Ectodermal cell (in vitro differentiated cells): ENCODE measurements around the gene KAZN.

Experiments
- H3K27ac ChIP-seq: 2 replicates; pipeline ENCODE4 v1.7.0; 2013; ENCODE audit warnings: mild to moderate bottlenecking, low read depth, low read length; ENCODE audit not compliant: insufficient read depth, poor library complexity, severe bottlenecking
- H3K27me3 ChIP-seq: 2 replicates; pipeline ENCODE4 v1.7.0; 2013; ENCODE audit warnings: mild to moderate bottlenecking, low read length; ENCODE audit not compliant: insufficient read depth, control insufficient read depth, poor library complexity, severe bottlenecking
- H3K36me3 ChIP-seq: one replicate; pipeline ENCODE4 v1.7.0; 2013; ENCODE audit warnings: low read length; ENCODE audit not compliant: control insufficient read depth, insufficient read depth
- H3K4me1 ChIP-seq: one replicate; pipeline ENCODE4 v1.7.0; 2013; ENCODE audit warnings: low read length; ENCODE audit not compliant: control insufficient read depth, insufficient read depth
- H3K4me3 ChIP-seq: 2 replicates; pipeline ENCODE4 v1.7.0; 2013; ENCODE audit warnings: low read depth, low read length, control low read depth; ENCODE audit not compliant: insufficient read depth
- H3K9me3 ChIP-seq: 2 replicates; pipeline ENCODE4 v1.7.0; 2013; ENCODE audit warnings: mild to moderate bottlenecking, low read length, moderate library complexity; ENCODE audit not compliant: control insufficient read depth
- WGBS, 2 experiments: methylation state at CpG; one replicate each; pipeline ENCODE4 v1.1.7; 2013; ENCODE audit warnings: missing lambda C conversion rate in 2 of 2; 5-methylcytosine and 5-hydroxymethylcytosine counted together

The KAZN gene

DNA sequence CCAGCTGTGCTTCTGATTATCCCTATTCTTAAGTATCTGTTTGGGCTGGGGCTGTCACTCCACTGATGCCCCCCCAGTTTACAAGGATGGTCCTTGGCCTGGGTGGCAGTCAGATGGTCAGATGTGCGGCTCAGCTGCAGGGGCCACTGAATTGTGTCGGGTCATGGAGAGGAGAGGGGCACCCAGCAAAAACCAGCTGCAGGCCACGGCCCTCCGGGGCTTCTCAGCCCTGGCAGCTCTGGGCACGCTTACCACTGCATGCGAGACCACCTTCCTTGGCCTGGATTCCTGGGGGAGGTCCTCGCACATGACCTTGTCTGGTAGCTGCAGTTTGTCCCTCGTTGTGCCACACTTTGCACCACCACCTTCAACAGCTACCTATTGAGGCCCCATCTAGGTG lies 390.2 kb downstream of the KAZN start:
- H3K9me3 ChIP-seq, result no peaks in the 10 kb centered on the region
- no peaks in the 10 kb centered on the region for H3K4me1 ChIP-seq
- no peak overlapping the region for H3K4me3 ChIP-seq
- H3K27me3 ChIP-seq, result no peaks in the 10 kb centered on the region
- 95% methylated on average over 8 of the region's 8 CpGs for WGBS, 2 experiments
- H3K27ac ChIP-seq, result no peak overlapping the region
- H3K36me3 ChIP-seq, result no peaks in the 10 kb centered on the region

DNA sequence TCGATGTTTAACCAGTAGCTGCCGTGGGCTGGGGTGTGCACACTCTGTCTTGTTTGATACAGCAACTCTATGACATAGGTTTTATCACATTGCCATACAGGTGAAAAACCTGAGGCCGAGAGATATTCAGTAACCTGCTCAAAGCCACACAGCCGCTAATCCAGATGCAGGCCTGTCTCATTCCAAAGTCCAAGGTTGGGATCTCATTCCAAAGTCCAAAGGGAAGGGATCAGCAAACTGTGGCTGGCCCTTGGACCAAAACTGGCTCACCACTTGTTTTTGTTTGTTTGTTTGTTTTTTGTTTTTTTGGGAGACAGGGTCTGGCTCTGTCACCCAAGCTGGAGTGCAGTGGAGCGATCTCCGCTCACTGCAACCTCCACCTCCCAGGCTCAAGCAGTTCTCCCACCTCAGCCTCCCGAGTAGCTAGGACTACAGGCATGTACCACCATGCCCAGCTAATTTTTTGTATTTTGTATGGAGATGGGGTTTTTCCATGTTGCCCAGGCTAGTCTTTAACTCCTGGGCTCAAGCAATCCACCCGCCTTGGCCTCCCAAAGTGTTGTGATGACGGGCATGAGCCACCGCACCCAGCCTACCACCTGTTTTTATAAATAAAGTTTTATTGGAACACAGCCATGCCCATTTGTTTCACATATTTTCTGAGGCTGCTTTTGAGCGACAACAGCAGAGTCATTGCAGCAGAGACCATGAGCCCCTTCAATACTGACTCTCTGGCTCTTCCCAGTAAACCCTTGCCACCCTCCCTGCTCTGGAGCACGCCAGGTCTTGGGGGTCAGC lies 391.6 kb downstream of the KAZN start:
- Histone ChIP-seq H3K4me3 (no peak overlapping the region), H3K4me1 (peaks cover 3% of the 10 kb centered on the region), H3K27ac (no peak overlapping the region), H3K27me3 (no peaks in the 10 kb centered on the region), H3K9me3 (no peaks in the 10 kb centered on the region), H3K36me3 (no peaks in the 10 kb centered on the region)
- WGBS, 2 experiments, result 90 to 91% methylated on average over 12 of the region's 12 CpGs

DNA sequence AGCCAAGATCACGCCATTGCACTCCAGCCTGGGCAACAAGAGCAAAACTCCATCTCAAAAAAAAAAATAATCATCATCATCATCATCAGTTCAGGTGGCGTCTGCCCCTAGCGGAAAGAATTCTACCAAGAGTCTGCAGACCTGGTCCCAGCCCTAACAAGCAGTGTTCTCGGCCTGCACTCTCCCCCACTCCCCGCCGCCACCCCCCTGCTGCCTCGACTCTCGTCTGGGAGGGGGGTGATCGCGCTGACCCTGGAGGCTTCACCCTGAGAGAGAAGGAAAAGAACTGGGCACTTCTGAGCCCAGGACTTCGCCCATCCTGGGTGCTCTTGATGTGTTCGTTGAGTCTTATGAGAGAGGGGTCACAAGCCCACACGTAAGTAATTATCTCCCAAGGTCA lies 394.9 kb downstream of the KAZN start:
- H3K27ac ChIP-seq, result no peak overlapping the region
- no peak overlapping the region for H3K4me3 ChIP-seq
- no peaks in the 10 kb centered on the region for H3K27me3 ChIP-seq
- peaks cover 16% of the 10 kb centered on the region for H3K4me1 ChIP-seq
- no peaks in the 10 kb centered on the region for H3K9me3 ChIP-seq
- no peaks in the 10 kb centered on the region for H3K36me3 ChIP-seq
- 90% methylated on average over 13 of the region's 13 CpGs for WGBS, 2 experiments

DNA sequence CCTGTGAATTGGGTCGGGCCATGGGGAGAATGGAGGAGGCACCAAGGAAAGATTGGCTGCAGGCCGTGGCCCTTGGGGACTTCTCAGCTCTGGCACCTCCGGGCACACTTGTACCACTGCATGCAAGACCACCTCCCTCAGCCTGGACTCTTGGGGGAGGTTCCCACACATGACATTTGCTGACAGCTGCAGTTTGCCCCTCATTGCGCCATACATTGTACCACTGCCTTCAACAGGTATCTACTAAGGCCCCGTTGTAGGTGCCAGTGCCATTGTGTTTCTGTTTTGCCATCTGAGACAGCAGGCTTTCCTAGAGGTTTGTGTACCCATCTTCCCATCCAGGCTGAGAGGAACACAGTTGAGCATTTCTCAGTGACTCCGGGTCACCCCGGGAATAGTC lies 395.7 kb downstream of the KAZN start:
- peaks cover 16% of the 10 kb centered on the region for H3K4me1 ChIP-seq
- H3K27ac ChIP-seq, result no peak overlapping the region
- no peaks in the 10 kb centered on the region for H3K9me3 ChIP-seq
- H3K4me3 ChIP-seq, result no peak overlapping the region
- WGBS, 2 experiments, result 95 to 96% methylated on average over 7 of the region's 7 CpGs
- no peaks in the 10 kb centered on the region for H3K27me3 ChIP-seq
- H3K36me3 ChIP-seq, result no peaks in the 10 kb centered on the region

- Histone ChIP-seq H3K27me3 (no peaks in the 10 kb centered on the region), H3K36me3 (no peaks in the 10 kb centered on the region), H3K4me3 (no peak overlapping the region), H3K9me3 (no peaks in the 10 kb centered on the region), H3K4me1 (peaks cover 16% of the 10 kb centered on the region), H3K27ac (no peak overlapping the region)
- WGBS, 2 experiments, result 88 to 92% methylated on average over 9 of the region's 9 CpGs
Observed at GRCh38 chr1:14994841-14995437, 396.5 kb downstream of the KAZN start.

GRCh38 chr1:14996133-14997050 lies 397.9 kb downstream of the KAZN start:
- Histone ChIP-seq H3K27me3 (no peaks in the 10 kb centered on the region), H3K4me3 (no peak overlapping the region), H3K9me3 (no peaks in the 10 kb centered on the region), H3K4me1 (peaks cover 16% of the 10 kb centered on the region), H3K36me3 (no peaks in the 10 kb centered on the region), H3K27ac (no peak overlapping the region)
- 66 to 74% methylated on average over 23 of the region's 23 CpGs for WGBS, 2 experiments

DNA sequence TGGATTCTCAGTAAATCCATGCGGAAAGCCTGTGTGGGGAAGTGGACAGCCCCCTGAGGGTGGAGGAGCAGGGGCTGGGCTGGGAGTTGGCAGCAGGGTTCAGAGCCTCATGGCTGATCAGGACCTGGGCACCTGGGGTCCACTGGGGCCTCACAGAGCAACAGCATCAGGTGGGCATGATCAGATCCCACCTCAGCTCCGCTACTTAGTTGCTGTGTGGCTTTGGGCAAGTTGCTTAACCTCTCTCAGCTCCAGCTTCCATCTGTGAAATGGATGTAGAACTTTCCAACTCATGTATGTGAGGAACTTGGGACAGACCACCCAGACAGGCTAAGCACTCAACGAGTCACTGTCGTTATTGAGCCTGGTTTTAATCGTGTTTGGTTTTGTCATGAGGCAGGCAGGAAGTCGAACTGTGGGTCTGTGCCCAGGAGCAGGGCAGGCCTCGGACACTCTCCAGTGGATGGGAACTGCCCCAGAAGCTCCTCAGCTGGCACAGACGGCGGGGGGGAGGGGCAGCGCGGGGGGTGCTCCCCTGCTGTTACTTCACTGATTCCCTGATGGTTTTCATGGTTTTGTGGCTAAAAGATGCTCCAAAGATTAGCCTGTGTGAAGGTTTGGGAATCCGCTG lies 399.3 kb downstream of the KAZN start:
- Histone ChIP-seq H3K4me3 (no peak overlapping the region), H3K9me3 (no peaks in the 10 kb centered on the region), H3K27ac (no peak overlapping the region), H3K36me3 (no peaks in the 10 kb centered on the region), H3K4me1 (peaks cover 16% of the 10 kb centered on the region), H3K27me3 (no peaks in the 10 kb centered on the region)
- WGBS, 2 experiments, result 81 to 86% methylated on average over 12 of the region's 12 CpGs

DNA sequence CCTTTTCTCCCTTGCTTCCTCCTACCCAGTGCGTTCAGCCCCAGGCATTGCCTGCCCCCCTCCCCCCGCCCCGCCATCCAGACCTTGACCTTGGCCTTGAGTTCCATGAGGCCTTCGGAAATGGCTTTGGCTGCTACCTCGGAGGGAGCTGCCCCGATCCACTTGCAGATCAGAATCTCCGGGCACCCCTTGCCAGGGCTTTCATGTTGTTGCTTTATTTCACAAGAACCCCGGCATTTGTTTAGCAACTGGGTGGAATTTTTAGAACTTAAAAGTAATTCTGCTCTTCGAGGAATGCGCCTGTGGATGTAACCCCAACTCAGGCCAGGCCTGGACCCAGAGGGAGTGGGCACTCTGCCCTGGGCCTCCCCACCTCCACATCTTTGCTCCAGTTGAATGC lies 401.0 kb downstream of the KAZN start:
- WGBS, 2 experiments, result 93% methylated on average over 10 of the region's 10 CpGs
- Histone ChIP-seq H3K4me1 (peaks cover 16% of the 10 kb centered on the region), H3K27me3 (no peaks in the 10 kb centered on the region), H3K9me3 (no peaks in the 10 kb centered on the region), H3K27ac (no peak overlapping the region), H3K4me3 (no peak overlapping the region), H3K36me3 (no peaks in the 10 kb centered on the region)

GRCh38 chr1:15000030-15000429 lies 401.5 kb downstream of the KAZN start:
- Histone ChIP-seq H3K4me1 (peaks cover 13% of the 10 kb centered on the region), H3K27me3 (no peaks in the 10 kb centered on the region), H3K4me3 (no peak overlapping the region), H3K9me3 (no peaks in the 10 kb centered on the region), H3K36me3 (no peaks in the 10 kb centered on the region), H3K27ac (no peak overlapping the region)
- WGBS, 2 experiments, result 91 to 96% methylated on average over 4 of the region's 4 CpGs
